A673 (cell line): Measurements from ENCODE around the gene PEX14.

Experiments
- EZH2 ChIP-seq: fragments of 200-600 bp; sonication (generic); IDR thresholded peaks from 2 replicates; pipeline ENCODE4 v1.6.1; 2017; ENCODE audit warnings: borderline replicate concordance, low read depth, mild to moderate bottlenecking, mixed read lengths, antibody characterized with exemption, low read length; ENCODE audit not compliant: poor library complexity, severe bottlenecking
- TF ChIP-seq, protein P1 (sequence below): fragments of 300-800, 200-600 bp; sonication (generic); conservative IDR thresholded peaks from 2 replicates; pipeline ENCODE4 v1.5.1; 2017; ENCODE audit warnings: low read depth, mild to moderate bottlenecking, antibody characterized with exemption, low read length, moderate library complexity, mixed read lengths

DNA sequence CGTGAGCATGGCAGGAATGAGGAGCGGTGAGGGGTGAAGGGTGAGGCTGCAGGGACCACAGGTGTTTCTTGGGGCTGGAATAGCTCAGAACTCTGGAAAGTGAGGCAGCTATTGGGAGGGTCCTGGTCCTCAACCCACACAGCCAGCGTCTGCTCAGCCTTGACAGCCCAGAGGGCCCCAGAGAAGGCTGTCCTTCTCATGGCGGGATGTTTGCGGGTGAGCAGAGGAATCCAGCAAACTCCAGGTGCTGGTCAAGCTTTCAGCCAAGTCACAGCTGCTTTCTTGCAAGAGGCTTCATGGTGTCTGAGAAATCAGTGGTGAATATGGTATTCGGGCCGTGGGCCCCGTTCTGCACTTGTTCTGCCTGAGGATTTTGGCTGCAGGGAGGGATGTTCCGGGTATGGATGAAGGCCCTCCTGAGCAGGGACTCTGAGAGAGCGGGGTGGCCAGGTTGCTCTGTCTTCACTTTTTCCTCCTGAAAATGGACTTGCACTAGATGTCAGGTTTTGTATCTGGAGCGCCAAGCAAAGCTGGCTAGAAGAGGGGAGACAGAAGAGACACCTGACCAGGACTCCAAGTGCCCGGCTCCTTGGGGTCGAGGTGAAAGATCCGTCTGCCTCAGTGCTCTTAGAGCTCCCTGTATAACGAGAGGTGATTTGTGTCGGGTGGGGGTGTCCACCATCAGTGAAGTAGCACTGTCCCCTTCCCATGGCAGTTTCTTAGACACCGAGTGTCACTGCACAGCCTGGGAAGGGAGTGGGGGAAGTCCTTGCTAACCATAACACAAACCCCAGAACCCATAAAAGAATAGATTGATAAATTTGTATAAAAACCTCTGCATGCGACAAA, 139.9 kb downstream of the PEX14 start:
- TF ChIP-seq, protein P1, sequence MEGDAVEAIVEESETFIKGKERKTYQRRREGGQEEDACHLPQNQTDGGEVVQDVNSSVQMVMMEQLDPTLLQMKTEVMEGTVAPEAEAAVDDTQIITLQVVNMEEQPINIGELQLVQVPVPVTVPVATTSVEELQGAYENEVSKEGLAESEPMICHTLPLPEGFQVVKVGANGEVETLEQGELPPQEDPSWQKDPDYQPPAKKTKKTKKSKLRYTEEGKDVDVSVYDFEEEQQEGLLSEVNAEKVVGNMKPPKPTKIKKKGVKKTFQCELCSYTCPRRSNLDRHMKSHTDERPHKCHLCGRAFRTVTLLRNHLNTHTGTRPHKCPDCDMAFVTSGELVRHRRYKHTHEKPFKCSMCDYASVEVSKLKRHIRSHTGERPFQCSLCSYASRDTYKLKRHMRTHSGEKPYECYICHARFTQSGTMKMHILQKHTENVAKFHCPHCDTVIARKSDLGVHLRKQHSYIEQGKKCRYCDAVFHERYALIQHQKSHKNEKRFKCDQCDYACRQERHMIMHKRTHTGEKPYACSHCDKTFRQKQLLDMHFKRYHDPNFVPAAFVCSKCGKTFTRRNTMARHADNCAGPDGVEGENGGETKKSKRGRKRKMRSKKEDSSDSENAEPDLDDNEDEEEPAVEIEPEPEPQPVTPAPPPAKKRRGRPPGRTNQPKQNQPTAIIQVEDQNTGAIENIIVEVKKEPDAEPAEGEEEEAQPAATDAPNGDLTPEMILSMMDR: no peak
- no peak for TF ChIP-seq EZH2
